ENCODE data around the gene PDE6G. TPM values are rescaled to one million over a fixed set of nuclear protein-coding genes. Genes with fewer than 3 reads are reported as not detected.
A peak's percentile ranks its signal among the peaks of the same experiment; 100 is the strongest.

PDE6G gene
- total RNA-seq, 2 experiments from 2014 or later, result 47.8 to 57.1 TPM

- Mint-ChIP-seq H3K4me3 (no peak overlapping the region), H3K36me3 (peaks cover 3% of the 10 kb centered on the region), H3K27ac (no peak overlapping the region), H3K4me1 (peaks cover 9% of the 10 kb centered on the region), H3K27me3 (peaks cover 25% of the 10 kb centered on the region), H3K9me3 (peaks cover 1% of the 10 kb centered on the region)
- no peak for DNase-seq
- ATAC-seq (ENCODE audit: low read depth), result no peak
- POLR2A ChIA-PET, result interaction anchor here (0.9 to 1.1 kb wide), 2 partner anchors 13 to 22 kb away, joined by 3 to 5 read pairs; no protein-coding TSS in a partner anchor
Measured at GRCh38 chr17:81650951-81651350, 5.4 kb downstream of the PDE6G start.

DNA sequence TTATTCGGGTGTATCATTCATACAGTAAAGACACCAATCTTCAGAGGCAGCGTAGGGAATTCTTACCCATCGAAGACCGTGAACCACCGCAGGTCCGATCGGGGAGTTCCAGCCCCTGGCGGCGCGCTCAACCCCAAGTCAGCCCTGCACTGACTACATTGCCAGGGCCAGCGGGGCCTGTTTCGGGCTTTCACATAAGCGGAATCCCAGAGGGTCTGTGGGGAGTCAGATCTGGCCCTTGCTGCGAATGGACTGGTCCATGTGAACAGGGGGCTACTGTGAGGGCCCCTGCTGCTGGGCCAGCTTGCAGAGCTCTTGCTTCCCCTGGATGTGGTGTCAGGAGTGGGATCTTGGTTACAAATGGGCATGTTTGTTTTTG, 7.6 kb downstream of the PDE6G start:
- Mint-ChIP-seq H3K9me3 (peaks cover 1% of the 10 kb centered on the region), H3K27ac (no peak overlapping the region), H3K36me3 (peaks cover 3% of the 10 kb centered on the region), H3K4me3 (no peak overlapping the region), H3K4me1 (peaks cover 7% of the 10 kb centered on the region), H3K27me3 (peaks cover 25% of the 10 kb centered on the region)
- no peak for DNase-seq
- ATAC-seq (ENCODE audit: low read depth), result no peak
- POLR2A ChIA-PET, result no interaction called here

DNA sequence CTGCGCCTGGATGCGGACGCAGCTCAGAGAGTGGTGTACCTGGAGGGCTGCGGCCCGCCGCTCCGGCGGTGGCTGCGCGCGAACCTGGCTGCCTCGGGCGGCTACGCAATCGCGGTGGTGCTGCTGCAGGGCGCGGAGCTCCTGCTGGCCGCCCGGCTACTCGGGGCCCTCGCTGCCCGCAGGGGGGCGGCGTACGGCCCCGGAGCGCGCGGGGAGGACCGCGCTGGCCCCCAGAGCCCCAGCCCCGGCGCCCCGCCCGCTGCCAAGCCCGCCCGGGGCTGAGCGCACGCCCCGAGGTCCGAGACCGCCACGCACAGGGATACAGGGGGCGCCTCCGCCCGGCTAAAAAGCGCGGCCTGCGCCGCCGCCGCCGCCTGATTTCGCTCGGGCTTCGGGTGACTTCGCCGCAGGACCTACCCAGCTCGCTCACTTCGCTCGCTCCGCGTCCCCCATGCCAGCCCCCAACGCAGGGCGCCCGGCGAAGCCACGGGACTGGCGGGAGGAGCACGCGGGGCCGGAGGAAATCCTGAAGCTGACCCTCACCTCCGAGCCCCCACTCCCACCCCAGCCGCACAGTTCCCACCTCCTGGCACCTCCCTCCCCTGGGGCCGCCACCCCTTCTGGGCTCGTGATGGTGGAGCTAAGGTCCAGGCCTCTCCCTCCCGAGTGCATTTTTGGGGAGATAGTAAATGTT, 8.2 kb downstream of the PDE6G start:
- ATAC-seq (ENCODE audit: low read depth) (no peak), DNase-seq (no peak)
- peaks cover 3% of the 10 kb centered on the region for H3K36me3 Mint-ChIP-seq
- peaks cover 25% of the 10 kb centered on the region for H3K27me3 Mint-ChIP-seq
- POLR2A ChIA-PET, result interaction anchor here (0.6 to 0.7 kb wide), 2 partner anchors 17 to 19 kb away, joined by 3 to 5 read pairs; no protein-coding TSS in a partner anchor
- no peak overlapping the region for H3K4me3 Mint-ChIP-seq
- H3K4me1 Mint-ChIP-seq, result peaks cover 3% of the 10 kb centered on the region
- no peak overlapping the region for H3K27ac Mint-ChIP-seq
- peaks cover 1% of the 10 kb centered on the region for H3K9me3 Mint-ChIP-seq

- H3K9me3 Mint-ChIP-seq, result peaks cover 1% of the 10 kb centered on the region
- no peak overlapping the region for H3K27ac Mint-ChIP-seq
- POLR2A ChIA-PET, result interaction anchor here (0.6 to 0.7 kb wide), 2 partner anchors 18 to 20 kb away, joined by 3 to 5 read pairs; no protein-coding TSS in a partner anchor
- H3K36me3 Mint-ChIP-seq, result peaks cover 3% of the 10 kb centered on the region
- no peak for DNase-seq
- no peak overlapping the region for H3K4me3 Mint-ChIP-seq
- peaks cover 25% of the 10 kb centered on the region for H3K27me3 Mint-ChIP-seq
- no peak for ATAC-seq (ENCODE audit: low read depth)
- peaks cover 3% of the 10 kb centered on the region for H3K4me1 Mint-ChIP-seq
Measured at GRCh38 chr17:81647640-81648012, 8.7 kb downstream of the PDE6G start.

DNA sequence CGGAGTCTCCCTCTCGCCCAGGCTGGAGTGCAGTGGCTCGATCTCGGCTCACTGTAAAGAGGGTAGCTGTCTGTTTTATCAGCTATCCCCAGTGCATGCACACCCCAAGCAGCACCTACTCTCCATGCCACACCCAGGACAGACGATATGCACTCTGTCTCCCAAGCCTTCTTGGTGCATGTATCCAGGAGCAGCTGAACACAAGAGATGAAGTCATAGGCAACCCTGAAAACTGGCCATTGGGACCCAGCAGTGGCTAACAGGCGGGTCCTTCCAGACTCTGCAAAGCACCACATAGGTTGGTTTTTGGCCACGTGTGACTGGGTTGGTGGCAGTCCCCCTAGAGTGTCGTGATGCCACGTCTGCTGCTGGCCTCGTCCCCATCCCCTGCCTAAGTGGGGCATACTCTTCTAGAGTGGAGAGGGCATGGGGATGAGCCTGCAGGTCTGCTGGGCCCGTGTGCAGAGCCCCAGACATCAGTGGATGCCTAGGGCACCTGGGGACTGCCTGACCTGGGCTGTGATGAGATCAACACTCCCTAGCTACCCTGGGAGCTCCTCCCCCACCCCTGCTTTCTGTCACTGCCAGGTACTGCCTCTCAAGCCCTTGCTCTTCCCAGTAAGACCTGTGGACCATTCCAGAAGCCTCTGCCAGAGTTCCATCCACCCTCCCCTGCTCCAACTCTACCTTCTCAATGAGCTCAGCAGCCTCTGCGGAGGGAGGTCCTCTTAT, 9.3 kb downstream of the PDE6G start:
- no peak overlapping the region for H3K27ac Mint-ChIP-seq
- H3K9me3 Mint-ChIP-seq, result peaks cover 1% of the 10 kb centered on the region
- POLR2A ChIA-PET, result interaction anchor here (0.6 to 0.7 kb wide), 2 partner anchors 18 to 20 kb away, joined by 3 to 5 read pairs; no protein-coding TSS in a partner anchor
- no peak for ATAC-seq (ENCODE audit: low read depth)
- no peak for DNase-seq
- H3K4me3 Mint-ChIP-seq, result no peak overlapping the region
- H3K36me3 Mint-ChIP-seq, result peaks cover 3% of the 10 kb centered on the region
- peaks cover 3% of the 10 kb centered on the region for H3K4me1 Mint-ChIP-seq
- peaks cover 25% of the 10 kb centered on the region for H3K27me3 Mint-ChIP-seq

GRCh38 chr17:81644976-81645952, 11.1 kb downstream of the PDE6G start:
- DNase-seq, result no peak
- peaks cover 1% of the 10 kb centered on the region for H3K9me3 Mint-ChIP-seq
- POLR2A ChIA-PET, result no interaction called here
- no peak overlapping the region for H3K4me3 Mint-ChIP-seq
- no peaks in the 10 kb centered on the region for H3K4me1 Mint-ChIP-seq
- H3K27me3 Mint-ChIP-seq, result peaks cover 25% of the 10 kb centered on the region
- ATAC-seq (ENCODE audit: low read depth), result no peak
- no peak overlapping the region for H3K27ac Mint-ChIP-seq
- no peaks in the 10 kb centered on the region for H3K36me3 Mint-ChIP-seq

DNA sequence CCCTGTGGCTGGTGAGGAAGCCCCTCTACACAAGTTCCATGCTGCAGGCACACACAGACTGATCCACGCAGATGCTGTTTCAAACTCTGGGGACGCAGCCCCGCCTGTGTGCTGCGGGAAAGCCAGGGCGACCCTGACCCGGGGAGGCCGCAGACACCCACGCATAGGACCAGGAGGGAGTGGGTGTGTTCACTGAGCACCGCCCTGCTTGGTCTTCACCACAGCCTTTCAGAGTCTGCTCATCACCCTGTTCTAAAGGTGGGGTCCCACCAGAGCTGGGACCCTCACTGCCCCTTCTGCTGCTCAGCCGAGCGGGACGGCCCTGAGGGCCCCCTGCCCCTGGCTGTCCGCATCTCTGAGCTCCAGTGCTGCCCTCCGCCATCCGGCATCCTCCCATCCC, 11.8 kb downstream of the PDE6G start:
- POLR2A ChIA-PET, result interaction anchor here (0.7 kb wide), 1 partner anchor 39 kb away, joined by 6 read pairs; the partner anchor contains the start of gene ARL16
- DNase-seq (no peak), ATAC-seq (ENCODE audit: low read depth) (no peak)
- Mint-ChIP-seq H3K36me3 (no peaks in the 10 kb centered on the region), H3K4me1 (no peaks in the 10 kb centered on the region), H3K4me3 (no peak overlapping the region), H3K27me3 (peaks cover 25% of the 10 kb centered on the region), H3K9me3 (no peaks in the 10 kb centered on the region), H3K27ac (no peak overlapping the region)

DNA sequence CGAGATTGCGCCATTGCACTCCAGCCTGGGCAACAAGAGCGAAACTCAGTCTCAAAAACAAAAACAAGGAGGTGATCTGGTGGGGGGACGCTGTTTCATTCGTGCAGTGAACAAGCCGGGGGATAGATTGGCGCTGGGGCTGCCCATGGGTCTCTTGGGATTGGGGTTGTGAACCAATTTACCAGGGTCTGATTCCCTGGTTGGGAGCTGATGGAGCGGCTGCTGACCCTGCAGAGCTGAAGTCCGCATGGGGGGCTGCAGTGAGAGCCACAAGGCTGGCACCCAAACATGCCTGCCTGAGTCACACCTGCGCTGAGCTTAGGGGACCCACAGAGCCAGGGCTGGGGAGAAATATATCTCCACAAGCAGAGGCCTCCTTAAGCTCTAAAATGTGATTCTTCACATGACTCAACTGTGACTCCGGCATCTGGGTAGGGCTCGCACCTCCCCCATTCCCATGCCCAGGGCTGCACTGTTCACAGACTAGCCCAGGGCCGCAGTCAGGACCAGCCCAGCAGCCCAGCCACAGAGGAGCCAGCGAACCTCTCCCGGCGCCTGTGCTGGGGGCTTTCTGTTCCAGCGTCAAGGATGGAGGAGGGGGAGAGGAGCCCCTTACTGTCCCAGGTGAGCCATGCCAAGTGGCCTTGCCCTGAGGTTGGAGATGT, 14.4 kb downstream of the PDE6G start:
- H3K4me1 Mint-ChIP-seq, result peaks cover 1% of the 10 kb centered on the region
- H3K27me3 Mint-ChIP-seq, result peaks cover 6% of the 10 kb centered on the region
- POLR2A ChIA-PET, result no interaction called here

GRCh38 chr17:81640011-81640410, 16.3 kb downstream of the PDE6G start:
- H3K9me3 Mint-ChIP-seq, result no peaks in the 10 kb centered on the region
- H3K27me3 Mint-ChIP-seq, result no peaks in the 10 kb centered on the region
- POLR2A ChIA-PET, result no interaction called here
- H3K27ac Mint-ChIP-seq, result no peak overlapping the region
- DNase-seq, result no peak
- H3K36me3 Mint-ChIP-seq, result no peaks in the 10 kb centered on the region
- no peak for ATAC-seq (ENCODE audit: low read depth)
- H3K4me1 Mint-ChIP-seq, result peaks cover 8% of the 10 kb centered on the region
- no peak overlapping the region for H3K4me3 Mint-ChIP-seq

More for the DNA sequence above, 14.4 kb downstream of the PDE6G start:
- H3K4me3 Mint-ChIP-seq, result no peak overlapping the region
- DNase-seq, result no peak
- H3K27ac Mint-ChIP-seq, result no peak overlapping the region
- no peak for ATAC-seq (ENCODE audit: low read depth)
- H3K9me3 Mint-ChIP-seq, result no peaks in the 10 kb centered on the region
- H3K36me3 Mint-ChIP-seq, result no peaks in the 10 kb centered on the region

DNA sequence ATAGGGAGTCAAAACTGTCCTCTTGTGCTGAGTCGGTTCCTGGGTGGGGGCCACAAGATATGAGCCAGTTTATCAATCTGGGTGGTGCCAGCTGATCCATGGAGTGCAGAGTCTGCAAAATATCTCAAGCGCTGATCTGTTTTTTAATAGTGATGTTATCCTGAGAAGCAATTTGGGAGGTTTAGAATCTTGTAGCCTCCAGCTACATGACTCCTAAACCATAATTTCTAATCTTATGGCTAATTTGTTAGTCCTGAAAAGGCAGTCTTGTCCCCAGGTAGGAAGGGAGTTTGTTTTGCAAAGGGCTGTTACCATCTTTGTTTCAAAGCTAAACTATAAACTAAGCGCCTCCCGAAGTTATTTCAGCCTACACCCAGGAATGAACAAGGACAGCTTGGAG, 17.7 kb downstream of the PDE6G start:
- Mint-ChIP-seq H3K36me3 (no peaks in the 10 kb centered on the region), H3K27ac (no peak overlapping the region), H3K9me3 (no peaks in the 10 kb centered on the region), H3K4me1 (peaks cover 11% of the 10 kb centered on the region), H3K27me3 (no peaks in the 10 kb centered on the region), H3K4me3 (peak overlapping the region; percentile 20)
- DNase-seq (no peak), ATAC-seq (ENCODE audit: low read depth) (no peak)
- POLR2A ChIA-PET, result interaction anchor here (1.0 to 1.1 kb wide), 2 partner anchors 16 to 27 kb away, joined by 3 to 5 read pairs; no protein-coding TSS in a partner anchor

DNA sequence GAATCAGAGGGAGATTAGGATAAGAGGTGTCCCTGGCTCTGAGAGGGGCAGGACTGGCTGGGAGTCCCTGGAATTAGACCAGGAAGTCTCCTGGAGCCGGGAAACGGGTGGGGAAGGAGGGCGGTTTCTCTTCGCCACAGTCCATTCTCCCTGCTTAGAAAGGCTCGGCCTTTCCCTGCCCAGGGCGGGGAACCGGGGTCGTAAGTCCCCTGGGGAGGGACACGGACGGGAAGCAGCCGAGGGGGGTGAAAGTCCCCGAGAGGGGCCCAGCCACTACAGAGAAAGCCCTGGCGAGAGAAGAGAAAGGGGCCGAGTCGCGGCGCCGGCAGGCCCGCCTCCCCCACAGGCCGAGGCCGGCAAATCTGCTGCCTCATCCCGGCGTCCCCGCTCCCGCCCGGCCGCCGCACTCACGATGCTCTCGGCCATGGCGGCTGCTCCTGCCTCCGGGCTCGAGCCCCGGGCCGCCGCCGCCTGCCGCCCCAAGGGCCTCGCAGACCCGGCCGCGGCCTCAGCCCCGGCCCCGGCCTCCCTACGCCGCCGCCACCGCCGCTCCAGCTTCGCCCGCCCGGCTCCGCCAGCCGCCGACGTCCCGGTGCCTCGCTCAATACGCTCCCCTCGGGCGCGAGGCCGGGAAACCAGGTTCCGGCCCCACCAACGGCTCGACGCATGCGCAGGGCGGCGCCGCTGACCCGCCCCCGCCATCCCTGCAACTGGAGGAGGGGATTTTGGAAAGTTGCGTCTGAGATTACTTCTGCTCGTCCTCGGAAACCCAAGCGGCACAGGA, 19.6 kb downstream of the PDE6G start, which contains the start of the genes NPLOC4 and TSPAN10:
Gene NPLOC4, minus strand, starts transcription at position 608 of the 784 bp plus-strand sequence. Its CDS starts 182 bp downstream, at position 426.
Gene TSPAN10, plus strand, starts transcription at position 692 of the 784 bp plus-strand sequence. CDS start 5,217 bp downstream, outside the sequence.
- H3K27me3 Mint-ChIP-seq, result no peaks in the 10 kb centered on the region
- no peaks in the 10 kb centered on the region for H3K9me3 Mint-ChIP-seq
- peaks cover 14% of the 10 kb centered on the region for H3K4me1 Mint-ChIP-seq
- peaks cover 3% of the 10 kb centered on the region for H3K36me3 Mint-ChIP-seq
- DNase-seq, result peak; percentile 93
- ATAC-seq (ENCODE audit: low read depth), result peak; percentile 93
- peak within 1 kb of the TSS; percentile 68 for H3K27ac Mint-ChIP-seq
- POLR2A ChIA-PET, result interaction anchor here (0.6 to 1.7 kb wide), 6 partner anchors 16 to 46 kb away, joined by 3 to 12 read pairs (median 5); partner anchors contain the start of genes ARL16, CCDC137, HGS and OXLD1
- H3K4me3 Mint-ChIP-seq, result peak within 1 kb of the TSS; percentile 90
